ENCODE results near the gene ENTREP3.
A peak's percentile ranks its signal among the peaks of the same experiment; 100 is the strongest.
"Not testable (repeated sequence)": the region's sequence is repeated elsewhere in the genome, so short reads cannot be mapped to it uniquely, and the experiment has no call there.

The ENTREP3 gene, protein sequence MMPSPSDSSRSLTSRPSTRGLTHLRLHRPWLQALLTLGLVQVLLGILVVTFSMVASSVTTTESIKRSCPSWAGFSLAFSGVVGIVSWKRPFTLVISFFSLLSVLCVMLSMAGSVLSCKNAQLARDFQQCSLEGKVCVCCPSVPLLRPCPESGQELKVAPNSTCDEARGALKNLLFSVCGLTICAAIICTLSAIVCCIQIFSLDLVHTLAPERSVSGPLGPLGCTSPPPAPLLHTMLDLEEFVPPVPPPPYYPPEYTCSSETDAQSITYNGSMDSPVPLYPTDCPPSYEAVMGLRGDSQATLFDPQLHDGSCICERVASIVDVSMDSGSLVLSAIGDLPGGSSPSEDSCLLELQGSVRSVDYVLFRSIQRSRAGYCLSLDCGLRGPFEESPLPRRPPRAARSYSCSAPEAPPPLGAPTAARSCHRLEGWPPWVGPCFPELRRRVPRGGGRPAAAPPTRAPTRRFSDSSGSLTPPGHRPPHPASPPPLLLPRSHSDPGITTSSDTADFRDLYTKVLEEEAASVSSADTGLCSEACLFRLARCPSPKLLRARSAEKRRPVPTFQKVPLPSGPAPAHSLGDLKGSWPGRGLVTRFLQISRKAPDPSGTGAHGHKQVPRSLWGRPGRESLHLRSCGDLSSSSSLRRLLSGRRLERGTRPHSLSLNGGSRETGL

DNA sequence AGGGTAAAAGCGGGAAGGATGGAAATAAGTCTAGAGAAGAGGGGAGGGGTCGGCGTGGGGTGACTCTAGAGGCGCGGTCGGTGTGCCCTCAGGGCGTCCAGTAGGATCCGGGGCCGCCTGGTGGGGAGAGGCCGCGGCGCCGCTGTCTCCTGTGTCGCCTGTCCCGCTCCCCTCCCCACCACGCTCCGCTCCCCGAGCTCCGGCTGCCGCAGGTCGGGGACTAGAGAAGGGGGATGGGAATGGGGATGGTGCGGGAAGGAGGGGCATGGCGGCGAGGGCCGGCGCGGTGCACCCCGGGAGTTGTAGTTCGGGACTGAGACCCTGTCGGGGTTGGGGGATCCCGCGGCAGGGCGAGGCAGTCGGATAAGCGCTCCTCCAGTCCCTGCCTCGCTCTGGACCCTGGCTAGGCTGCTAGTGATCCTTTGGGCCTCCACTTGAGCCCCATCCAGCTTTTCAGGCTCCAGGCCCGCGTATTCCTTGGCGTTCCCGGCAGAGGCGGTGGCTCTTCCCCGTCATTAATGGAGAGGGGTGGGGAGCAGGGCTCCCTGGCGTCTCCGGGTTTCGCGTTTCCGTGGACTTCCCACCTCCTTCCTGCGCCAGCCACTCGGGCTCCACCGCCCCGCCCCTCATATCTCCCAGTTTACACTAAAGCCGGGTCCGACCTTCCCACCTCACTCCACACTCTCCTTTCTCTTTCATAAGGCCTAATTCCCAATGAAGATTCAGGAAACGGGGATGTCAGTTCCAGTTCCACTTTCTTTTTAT, at the start of gene ENTREP3:
TSS of gene ENTREP3 (minus strand) at position 241 of the 765 bp plus-strand sequence. CDS start 606 bp downstream, outside the sequence.
- DNase-seq: peak; percentile 86 to 94

DNA sequence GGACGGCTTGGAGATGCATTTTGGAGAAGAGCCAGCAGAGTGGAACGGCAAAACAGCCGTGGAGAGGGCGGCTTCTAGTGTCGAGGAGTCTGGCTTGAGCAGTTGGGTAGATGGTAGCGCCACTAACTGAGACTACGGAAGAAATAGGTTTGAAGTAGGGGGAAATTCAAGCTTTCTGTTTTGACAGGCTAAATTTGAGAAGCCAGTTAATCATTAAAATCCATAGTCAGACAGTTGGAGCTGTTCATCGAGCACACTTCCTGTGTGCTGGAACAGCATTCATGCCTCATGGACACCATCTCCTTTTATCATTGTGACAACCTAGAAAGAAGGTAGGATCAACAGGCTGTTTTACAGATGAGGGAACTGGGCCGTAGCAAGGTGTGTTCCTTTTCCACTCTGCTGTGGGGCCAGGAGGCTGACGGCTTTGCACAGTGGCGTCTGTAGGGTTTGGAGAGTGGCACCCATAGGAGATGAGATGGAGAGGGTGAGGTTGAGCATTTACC, 49.3 kb upstream of the ENTREP3 start:
- no peak for DNase-seq

DNA sequence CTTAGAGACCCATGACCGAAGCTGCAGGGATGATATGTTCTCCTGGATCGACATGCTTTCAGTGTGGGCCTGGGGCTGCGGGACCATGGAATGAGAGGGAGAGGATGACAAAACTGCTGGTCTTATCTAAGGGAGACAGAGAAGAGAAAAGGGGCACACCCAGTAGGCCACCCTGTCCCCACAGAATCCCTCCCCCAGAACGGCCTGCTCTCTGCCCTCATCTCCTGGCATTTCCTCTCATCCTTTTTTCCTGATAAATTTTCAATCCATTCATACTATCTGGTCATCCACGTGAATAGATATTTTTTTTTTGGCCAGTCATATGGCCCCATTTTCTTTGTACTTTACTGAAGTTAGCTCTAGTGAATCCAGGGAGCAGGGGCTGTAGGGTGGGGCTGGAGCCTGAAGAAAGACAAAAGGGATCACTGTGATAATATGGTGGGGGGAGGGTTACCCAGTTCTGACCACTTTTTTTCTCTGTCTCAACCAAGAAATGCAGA, 46.1 kb upstream of the ENTREP3 start, which contains the start of gene PKLR:
TSS of gene PKLR (minus strand) at position 97 of the 500 bp plus-strand sequence. CDS start at position 54, 43 bp downstream.
- DNase-seq: no peak

DNA sequence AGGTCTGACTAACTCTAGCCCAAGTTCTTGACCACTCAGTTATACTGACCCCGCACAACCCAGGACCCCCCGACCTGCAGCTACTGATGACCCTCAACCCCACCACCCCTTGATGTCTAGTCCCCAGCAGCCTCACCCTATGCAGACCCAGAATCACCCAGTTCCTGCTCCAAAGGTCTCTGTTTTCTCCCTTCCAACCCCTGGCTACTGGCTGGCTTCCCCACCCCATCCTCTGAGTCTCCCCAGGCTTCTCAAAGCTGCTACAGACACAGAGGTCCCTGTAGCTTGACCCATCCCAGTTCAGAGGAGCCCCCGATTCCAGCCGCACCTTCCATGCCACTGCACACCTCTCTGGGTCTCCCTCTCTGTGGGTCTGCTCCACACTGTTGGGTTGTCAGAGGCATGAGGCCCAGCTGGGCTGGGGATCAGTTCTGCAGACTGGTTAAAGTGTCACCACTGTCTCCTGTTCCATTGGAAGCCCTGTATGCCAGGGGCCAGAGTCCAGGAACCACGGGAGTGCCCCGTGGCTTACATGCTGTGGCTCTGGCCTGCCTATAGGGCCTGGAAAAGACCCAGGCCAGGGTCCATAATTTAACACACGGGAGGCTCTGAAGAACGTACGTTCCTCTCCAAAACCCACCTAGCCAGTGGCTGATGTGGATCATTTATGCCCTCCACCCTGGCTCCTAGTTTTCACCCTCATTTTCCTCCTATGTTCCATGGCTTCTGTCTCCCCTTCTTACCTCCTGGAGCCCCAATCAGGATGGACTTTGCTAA, 45.5 kb upstream of the ENTREP3 start:
- DNase-seq: no peak

DNA sequence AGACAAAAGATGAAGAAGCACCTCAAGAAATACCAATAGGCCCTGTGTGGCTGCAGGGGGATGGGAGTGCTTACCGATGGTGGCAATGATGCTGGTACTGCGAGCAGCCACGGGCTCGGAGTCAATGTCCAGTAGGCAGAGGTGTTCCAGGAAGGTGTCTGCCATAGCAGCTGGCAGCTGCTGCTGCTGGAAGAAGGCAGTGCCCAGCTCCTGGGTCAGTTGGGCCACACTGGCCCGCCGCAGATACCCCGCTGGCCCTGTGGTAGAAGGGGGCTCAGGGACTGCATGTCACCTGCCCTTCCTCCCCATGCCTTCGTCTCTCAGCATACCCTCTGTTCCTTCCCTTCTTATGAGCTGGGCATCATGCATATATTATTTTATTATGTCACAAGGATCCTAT, 44.7 kb upstream of the ENTREP3 start:
- DNase-seq: no peak

DNA sequence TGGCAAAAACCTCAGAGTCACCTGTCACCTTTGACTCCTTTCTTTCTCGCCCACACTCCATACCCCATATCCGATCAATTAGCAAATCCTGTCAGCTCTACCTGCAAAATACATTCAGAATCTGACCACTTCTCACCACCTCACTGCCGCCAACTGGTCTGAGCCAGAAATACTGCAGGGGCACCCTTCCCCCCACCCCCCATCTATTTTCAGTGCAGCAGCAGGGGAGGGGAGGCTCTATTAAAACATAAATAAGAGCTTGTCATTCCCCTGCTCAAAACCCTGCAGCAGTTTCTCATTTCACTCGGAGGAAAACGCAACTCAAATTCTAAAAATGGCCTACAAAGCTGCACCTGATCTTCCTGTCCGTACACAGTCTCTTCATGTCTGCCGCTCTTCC, 42.1 kb upstream of the ENTREP3 start:
- DNase-seq: no peak

DNA sequence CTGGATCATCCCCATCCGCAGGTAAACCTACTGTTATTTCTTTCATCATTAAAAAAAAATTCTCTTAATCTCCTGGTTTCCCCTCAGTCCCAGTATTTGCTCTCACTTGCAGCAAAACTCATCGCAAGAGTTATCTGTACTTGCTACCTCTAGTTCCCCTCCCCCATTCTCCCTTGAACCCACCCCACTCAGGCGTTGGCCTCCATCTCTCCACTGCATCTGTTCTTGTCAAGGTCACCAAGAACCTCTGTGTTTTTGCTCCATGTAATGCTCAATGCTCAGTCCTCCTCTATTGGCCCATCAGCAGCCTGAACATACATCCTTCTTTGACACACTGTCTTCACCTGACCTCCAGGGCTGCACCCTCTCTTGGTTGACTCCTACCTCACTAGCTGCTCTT, 41.4 kb upstream of the ENTREP3 start:
- no peak for DNase-seq

DNA sequence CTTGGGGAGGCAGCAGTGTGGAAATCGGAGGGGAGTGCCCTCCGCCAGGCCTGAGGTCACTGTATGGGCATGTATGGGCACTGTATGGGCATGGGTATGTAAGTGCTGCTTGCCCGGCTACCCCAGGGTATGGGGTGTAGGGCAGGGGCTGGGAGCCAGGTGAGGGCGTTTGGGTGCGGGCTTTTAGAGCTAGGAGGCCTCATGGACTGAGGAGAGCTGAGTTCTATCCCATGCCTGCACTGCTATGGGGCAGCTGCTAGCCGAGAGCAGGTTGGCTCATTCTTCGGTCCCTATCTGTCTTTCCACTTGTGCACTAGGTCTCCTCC, 40.6 kb upstream of the ENTREP3 start:
- DNase-seq: no peak

DNA sequence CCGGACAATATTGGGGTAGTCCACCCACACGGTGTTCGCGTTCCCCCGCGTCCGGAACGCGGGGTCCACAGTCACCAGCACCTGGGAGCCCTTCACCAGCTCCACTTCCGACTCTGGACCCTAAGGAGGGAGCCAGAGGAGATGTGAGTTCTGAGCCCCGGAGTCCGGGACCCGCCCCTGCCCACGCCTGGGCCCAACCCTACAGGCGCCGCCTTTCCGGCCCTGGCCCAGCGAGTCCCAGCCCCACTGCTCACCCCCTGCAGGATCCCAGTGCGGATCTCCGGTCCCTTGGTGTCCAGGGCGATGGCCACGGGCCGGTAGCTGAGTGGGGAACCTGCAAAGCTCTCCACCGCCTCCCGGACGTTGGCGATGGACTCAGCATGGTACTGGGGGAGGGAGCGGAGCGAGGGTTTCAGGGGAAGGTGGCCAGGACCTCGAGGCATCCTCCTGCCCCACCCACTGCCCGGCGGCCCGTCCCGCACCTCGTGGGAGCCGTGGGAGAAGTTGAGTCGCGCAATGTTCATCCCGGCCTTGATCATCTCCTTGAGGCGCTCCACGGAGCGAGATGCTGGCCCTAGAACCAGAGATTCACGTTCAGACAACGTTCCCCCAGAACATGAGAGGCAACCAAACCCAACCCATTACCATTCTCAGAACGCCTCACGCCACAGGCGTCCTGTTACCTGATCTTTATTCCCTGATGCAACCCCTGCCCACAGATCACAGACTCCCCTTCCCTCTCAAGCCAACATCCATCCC, 40.1 kb upstream of the ENTREP3 start:
- no peak for DNase-seq

DNA sequence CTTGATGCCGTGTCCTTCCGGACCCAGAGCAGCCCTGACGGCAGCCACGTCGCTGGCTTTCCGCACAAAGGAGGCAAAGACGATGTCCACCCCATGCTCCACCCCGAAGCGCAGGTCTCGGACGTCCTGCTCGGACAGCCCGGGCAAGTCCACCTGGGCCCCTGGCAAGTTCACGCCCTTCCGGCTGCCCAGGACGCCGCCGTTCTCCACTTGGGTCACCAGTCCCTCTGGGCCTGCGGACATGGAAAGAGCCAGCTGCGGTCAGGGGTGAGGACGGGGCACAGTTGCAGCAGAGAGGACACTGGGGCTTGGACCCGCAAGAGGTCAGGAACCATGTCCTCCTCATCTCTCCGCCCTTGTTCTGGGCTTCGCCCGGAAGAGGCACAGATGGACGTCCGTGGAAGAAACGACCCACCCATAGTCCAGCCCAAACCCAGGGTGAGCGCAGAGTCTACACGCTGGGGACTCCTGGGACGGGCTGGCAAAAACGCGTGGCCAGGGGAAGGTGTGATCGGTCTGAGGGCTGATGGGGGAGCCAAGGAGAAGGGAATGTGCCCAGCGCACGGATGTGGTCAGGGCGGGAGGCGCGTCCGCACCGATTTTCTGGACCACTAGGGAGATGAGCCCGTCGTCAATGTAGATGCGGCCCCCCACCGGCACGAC, 39.4 kb upstream of the ENTREP3 start:
- no peak for DNase-seq

DNA sequence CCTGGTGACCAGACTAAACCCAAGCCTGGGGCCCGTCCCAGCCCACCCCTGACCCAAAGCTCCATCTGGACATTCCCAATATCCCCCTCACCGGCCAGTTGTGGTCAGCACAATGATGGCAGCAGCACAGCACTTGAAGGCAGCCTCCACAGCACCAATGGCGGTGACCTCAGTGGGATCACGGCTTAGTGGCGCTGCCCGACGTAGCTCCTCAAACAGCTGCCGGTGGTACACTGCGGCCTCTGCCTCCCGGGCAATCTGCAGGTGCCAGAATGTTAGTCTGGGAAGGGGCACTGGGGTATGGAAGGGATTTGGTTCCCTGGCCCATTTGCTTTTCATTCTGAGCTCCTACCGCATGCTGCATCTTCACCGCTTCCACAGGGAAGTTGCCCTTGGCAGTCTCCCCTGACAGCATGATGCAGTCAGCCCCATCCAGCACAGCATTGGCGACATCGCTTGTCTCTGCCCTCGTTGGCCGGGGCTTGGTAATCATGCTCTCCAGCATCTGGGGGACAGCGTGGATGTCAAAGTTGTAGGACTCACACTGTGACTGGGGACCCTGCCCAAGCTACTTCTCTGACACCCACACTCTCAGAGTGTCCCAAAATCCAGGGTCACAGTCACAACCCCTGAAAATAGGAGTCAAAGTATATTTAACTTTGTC, 37.9 kb upstream of the ENTREP3 start:
- no peak for DNase-seq

DNA sequence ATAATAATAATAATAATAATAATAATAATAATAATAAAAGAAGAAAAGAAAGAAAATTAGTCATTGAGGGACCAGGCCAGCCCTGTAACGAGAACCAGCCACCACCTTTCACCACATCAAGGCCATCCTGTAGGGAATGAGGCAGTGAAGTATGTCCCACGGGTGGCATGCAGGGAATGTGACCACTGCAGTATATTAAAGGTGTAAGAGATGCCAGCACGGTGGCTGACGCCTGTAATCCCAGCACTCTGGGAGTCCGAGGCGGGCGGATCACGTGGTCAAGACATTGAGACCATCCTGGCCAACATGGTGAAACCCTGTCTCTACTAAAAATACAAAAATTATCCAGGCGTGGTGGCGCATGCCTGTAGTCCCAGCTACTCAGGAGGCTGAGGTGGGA, 35.7 kb upstream of the ENTREP3 start:
- DNase-seq: not testable (repeated sequence)

DNA sequence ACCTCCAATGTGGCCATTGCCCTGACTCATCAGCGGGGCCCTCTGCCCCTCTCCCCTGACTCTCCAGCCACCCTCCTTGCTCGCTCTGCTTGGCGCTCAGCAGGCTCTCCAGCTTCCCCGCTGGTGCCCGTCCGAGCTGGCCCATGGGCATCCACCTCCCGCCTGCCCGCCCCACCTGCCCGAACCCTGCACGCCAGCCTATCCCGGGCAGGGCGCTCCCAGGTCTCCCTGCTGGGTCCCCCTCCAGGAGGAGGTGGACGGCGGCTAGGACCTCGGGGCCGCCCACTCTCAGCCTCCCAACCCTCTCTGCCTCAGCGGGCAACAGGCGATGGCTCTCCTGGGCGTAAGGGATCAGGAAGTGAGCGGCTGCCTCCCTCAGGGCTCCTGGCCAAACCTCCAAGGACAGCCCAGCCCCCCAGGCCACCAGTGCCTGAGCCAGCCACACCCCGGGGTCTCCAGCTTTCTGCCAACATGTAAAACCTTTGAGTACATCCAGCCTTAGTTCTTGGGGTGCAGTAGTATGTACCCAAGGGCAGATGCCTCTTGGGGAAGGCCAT, 32.8 kb upstream of the ENTREP3 start:
- DNase-seq: no peak

DNA sequence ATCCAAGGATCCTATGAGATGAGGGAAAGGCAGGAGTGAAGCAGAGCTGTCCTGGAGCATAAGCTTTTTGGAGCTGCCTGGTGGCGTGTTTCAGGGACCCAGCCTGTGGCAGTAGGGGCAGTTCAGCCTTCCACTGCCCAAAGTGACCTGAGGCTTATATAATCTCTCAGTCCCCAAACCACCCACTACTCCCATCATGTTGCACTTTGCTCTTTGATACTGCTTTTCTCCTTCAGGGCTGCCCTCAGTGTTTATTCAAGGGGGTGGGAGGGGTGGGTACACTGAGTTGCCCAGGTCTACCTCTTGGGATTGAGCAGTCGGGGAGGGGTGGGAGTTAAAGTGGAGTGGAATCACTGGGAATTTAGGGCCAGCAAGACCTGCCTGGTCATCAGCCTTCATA, 31.3 kb upstream of the ENTREP3 start:
- no peak for DNase-seq

DNA sequence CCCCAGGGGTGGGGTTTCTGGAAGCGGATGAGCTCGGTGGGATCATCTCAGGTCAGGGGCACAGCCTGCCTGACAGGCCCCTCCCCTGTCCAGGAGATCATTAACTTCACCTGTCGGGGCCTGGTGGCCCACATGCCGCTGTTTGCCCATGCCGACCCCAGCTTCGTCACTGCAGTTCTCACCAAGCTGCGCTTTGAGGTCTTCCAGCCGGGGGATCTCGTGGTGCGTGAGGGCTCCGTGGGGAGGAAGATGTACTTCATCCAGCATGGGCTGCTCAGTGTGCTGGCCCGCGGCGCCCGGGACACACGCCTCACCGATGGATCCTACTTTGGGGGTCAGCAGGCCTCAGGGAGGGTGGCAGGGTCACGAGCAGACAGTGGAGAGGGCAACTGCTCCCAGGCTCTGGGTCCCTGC, 30.4 kb upstream of the ENTREP3 start:
- DNase-seq: no peak

DNA sequence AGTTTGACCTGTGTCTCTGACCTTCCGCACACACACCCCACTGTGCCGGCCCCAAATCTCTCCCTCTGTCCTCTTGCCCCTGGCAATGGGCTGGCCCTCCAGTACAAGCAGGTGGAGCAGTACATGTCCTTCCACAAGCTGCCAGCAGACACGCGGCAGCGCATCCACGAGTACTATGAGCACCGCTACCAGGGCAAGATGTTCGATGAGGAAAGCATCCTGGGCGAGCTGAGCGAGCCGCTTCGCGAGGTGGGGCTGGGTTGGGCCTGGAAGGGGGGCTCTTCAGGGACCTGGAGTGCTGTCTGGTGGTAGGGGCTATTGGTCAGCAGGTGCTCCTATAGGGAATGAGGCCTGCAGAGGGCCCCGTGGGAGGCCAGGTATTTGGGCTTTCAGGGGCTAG, 29.8 kb upstream of the ENTREP3 start:
- DNase-seq: no peak

DNA sequence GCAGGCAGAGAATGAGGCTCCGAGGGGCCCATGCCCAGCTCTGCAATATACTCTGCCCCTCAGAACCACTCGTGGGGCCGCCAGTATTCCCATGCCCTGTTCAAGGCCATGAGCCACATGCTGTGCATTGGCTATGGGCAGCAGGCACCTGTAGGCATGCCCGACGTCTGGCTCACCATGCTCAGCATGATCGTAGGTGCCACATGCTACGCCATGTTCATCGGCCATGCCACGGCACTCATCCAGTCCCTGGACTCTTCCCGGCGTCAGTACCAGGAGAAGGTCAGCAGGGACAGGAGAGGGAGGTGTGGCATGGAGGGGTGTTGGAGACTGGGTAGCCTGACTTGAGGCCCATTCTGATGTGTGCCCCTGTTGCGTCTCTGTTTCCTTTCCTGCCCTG, 29.2 kb upstream of the ENTREP3 start:
- DNase-seq: no peak

DNA sequence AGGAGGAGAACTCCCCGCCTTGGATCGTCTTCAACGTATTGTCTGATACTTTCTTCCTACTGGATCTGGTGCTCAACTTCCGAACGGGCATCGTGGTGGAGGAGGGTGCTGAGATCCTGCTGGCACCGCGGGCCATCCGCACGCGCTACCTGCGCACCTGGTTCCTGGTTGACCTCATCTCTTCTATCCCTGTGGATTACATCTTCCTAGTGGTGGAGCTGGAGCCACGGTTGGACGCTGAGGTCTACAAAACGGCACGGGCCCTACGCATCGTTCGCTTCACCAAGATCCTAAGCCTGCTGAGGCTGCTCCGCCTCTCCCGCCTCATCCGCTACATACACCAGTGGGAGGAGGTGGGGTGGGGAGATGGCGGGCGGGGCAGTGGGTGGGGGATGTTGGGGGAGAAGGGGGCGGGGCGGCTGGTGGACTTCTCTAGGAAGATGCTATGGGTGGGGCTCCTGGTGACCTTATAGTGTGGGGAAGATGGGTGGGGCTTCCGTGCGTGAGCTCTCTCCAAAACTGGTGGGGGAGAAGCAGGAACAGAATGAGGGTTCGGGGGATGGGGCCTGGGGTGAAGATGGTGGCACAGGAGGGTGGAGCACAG, 27.3 kb upstream of the ENTREP3 start:
- DNase-seq: no peak

DNA sequence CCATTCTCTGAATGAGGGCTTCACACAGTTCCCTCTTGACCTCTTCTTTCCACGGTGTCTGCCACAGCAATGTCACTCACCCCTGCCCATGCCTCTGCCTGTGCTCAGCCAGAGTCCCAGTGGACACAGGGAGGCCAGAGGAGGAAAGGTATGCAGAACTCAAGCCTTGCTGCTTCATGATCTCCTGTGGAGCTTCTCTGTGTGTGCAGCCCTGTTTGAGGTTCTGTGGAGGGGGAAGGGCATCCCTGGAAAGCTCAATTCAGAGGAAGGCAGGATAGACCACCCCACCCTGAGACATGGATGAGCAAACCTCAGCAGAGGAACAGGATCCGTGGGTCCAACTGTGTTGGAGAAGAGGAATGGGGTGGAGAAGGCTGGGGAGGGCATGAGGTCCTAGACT, 24.0 kb upstream of the ENTREP3 start:
- no peak for DNase-seq

DNA sequence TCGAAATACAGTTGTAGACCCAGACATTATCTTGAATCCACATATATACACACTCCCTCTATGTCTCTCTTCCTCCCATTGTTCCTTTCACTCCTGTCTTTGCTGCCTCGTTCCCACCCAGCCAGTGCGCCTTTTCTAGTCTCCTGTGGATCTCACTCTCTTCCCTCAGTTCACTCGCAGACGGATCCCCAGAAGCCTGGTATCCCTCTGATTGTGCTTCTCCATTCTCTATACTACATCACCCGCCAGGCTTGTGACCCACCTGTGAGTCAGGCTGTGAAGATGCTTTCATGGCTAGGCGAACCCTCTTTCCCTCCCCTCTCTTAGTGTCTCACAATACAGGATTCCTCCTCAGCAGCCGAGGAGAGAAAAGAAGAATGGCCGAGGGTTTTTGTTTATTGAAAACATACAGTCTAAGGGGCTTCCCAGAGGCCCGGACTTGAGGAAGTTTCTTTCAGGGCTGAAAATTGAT, 23.4 kb upstream of the ENTREP3 start:
- DNase-seq: no peak
